Brain microvascular endothelial cell (primary cell): Measurements from ENCODE around the gene IL4R.

Experiments used
- DNase-seq: peaks from one replicate; pipeline ENCODE4 v3.0.0-alpha.2; 2020
- H3K27ac ChIP-seq: fragments of 250-450 bp; sonication (Bioruptor Pico); 2 replicates; pipeline ENCODE4 v1.5.1; 2020; ENCODE audit warnings: mild to moderate bottlenecking, moderate library complexity
- H3K27me3 ChIP-seq: fragments of 250-450 bp; sonication (Bioruptor Pico); replicated peaks from 2 replicates; pipeline ENCODE4 v1.5.1; 2020; ENCODE audit warnings: mild to moderate bottlenecking
- H3K36me3 ChIP-seq: fragments of 250-450 bp; sonication (Bioruptor Pico); replicated peaks from 2 replicates; pipeline ENCODE4 v1.5.1; 2020; ENCODE audit warnings: mild to moderate bottlenecking
- H3K4me3 ChIP-seq: 2 replicates; pipeline ENCODE4 v1.5.1; 2011; ENCODE audit warnings: low read depth, mild to moderate bottlenecking, control low read depth, low read length, moderate library complexity
- CTCF ChIP-seq: IDR thresholded peaks from 2 replicates; pipeline ENCODE4 v1.5.1; 2011; ENCODE audit warnings: low read depth, mild to moderate bottlenecking, moderate library complexity, low read length, control low read depth, inconsistent platforms; ENCODE audit errors: missing control alignments
- in situ Hi-C: cut with HindIII; loops from 2 replicates; pipeline ENCODE4 v1.10.0; 2017; ENCODE audit warnings: low sequenced_read_pairs, low pct_ligation_motif_present

IL4R gene

DNA sequence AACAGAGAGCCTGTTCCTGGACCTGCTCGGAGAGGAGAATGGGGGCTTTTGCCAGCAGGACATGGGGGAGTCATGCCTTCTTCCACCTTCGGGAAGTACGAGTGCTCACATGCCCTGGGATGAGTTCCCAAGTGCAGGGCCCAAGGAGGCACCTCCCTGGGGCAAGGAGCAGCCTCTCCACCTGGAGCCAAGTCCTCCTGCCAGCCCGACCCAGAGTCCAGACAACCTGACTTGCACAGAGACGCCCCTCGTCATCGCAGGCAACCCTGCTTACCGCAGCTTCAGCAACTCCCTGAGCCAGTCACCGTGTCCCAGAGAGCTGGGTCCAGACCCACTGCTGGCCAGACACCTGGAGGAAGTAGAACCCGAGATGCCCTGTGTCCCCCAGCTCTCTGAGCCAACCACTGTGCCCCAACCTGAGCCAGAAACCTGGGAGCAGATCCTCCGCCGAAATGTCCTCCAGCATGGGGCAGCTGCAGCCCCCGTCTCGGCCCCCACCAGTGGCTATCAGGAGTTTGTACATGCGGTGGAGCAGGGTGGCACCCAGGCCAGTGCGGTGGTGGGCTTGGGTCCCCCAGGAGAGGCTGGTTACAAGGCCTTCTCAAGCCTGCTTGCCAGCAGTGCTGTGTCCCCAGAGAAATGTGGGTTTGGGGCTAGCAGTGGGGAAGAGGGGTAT is 48.9 kb downstream of the IL4R start:
- H3K27me3 ChIP-seq, result no peaks in the 10 kb centered on the region
- H3K4me3 ChIP-seq, result no peak overlapping the region
- no peak for DNase-seq
- in situ Hi-C loops, result no loop called here
- H3K36me3 ChIP-seq, result peaks cover 57% of the 10 kb centered on the region
- no peak for TF ChIP-seq CTCF
- H3K27ac ChIP-seq, result no peak overlapping the region

DNA sequence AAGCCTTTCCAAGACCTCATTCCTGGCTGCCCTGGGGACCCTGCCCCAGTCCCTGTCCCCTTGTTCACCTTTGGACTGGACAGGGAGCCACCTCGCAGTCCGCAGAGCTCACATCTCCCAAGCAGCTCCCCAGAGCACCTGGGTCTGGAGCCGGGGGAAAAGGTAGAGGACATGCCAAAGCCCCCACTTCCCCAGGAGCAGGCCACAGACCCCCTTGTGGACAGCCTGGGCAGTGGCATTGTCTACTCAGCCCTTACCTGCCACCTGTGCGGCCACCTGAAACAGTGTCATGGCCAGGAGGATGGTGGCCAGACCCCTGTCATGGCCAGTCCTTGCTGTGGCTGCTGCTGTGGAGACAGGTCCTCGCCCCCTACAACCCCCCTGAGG is 49.5 kb downstream of the IL4R start:
- Histone ChIP-seq H3K36me3 (peaks cover 54% of the 10 kb centered on the region), H3K27ac (no peak overlapping the region)
- no peak for DNase-seq

GRCh38 chr16:27363797-27364196 is 50.0 kb downstream of the IL4R start:
- Histone ChIP-seq H3K27ac (no peak overlapping the region), H3K36me3 (peaks cover 48% of the 10 kb centered on the region), H3K27me3 (no peaks in the 10 kb centered on the region), H3K4me3 (no peak overlapping the region)
- in situ Hi-C loops, result no loop called here
- no peak for TF ChIP-seq CTCF
- DNase-seq, result no peak

More for the DNA sequence above, 49.5 kb downstream of the IL4R start:
- peak; percentile 28 for TF ChIP-seq CTCF
- in situ Hi-C loops, result no loop called here
- H3K4me3 ChIP-seq, result no peak overlapping the region
- no peaks in the 10 kb centered on the region for H3K27me3 ChIP-seq

- no peak overlapping the region for H3K4me3 ChIP-seq
- H3K36me3 ChIP-seq, result peaks cover 40% of the 10 kb centered on the region
- H3K27ac ChIP-seq, result peak overlapping the region; percentile 3
- H3K27me3 ChIP-seq, result no peaks in the 10 kb centered on the region
- no peak for DNase-seq
- in situ Hi-C loops, result no loop called here
- TF ChIP-seq CTCF, result no peak
Measured at GRCh38 chr16:27364493-27365141, 50.8 kb downstream of the IL4R start.

DNA sequence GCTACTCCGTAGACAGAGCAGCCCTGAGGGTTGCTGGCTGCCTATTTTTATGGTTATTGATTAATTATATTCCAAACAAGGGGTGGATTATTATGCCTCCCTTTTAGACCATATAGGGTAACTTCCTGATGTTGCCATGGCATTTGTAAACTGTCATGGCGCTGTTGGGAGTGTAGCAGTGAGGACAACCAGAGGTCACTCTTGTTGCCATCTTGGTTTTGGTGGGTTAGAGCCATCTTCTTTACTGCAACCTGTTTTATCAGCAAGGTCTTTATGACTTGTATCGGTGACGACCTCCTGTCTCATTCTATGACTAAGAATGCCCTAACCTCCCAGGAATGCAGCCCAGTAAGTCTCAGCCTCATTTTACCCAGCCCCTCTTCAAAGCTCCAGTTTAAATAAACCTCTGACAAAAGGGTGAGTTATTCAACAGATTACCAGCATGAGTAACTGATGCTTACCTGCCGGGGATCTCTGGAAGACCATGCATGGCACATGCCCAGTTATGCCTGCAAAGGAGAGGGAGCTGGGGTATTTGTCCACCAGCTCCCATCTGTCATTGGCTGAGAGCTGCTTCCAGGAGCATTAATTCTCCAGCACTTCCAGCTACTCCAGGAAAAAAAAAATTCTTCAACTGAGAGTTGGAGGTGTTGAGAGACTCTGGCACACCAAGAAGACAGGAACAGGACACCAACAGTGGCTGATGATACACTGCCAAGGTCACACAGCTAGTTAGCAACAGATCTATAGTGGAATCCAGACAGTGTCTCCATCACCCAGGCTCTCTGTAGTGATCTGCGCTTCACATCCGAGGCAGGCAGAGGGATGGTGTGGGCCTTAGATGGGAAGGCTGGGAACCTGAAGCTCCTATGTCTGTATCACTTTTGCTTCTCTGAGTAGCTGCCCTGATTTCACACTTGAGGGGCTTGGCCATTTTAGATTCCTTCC is 51.6 kb downstream of the IL4R start:
- in situ Hi-C loops, result no loop called here
- Histone ChIP-seq H3K27ac (peak overlapping the region; percentile 3), H3K36me3 (peaks cover 34% of the 10 kb centered on the region), H3K27me3 (no peaks in the 10 kb centered on the region), H3K4me3 (no peak overlapping the region)
- TF ChIP-seq CTCF, result no peak
- peak; percentile 59 for DNase-seq
